NT2/D1 (cell line): ENCODE data around the gene LTBP1.
"Not testable (repeated sequence)": the region's sequence is repeated elsewhere in the genome, so short reads cannot be mapped to it uniquely, and the experiment has no call there.

Experiments
- DNase-seq: peaks from one replicate; pipeline ENCODE4 v3.0.0-alpha.2; 2011; ENCODE audit warnings: low read depth, low spot score
- H3K27me3 ChIP-seq: 2 replicates; pipeline ENCODE4 v1.6.0; 2011; ENCODE audit warnings: mild to moderate bottlenecking; ENCODE audit not compliant: insufficient read length, insufficient read depth
- H3K36me3 ChIP-seq: 2 replicates; pipeline ENCODE4 v1.6.1; 2011; ENCODE audit warnings: mild to moderate bottlenecking, low read length, mixed read lengths; ENCODE audit not compliant: insufficient read depth, insufficient read length
- H3K4me1 ChIP-seq: 2 replicates; pipeline ENCODE4 v1.5.1; 2011; ENCODE audit not compliant: insufficient read depth, insufficient read length
- H3K4me3 ChIP-seq: 2 replicates; pipeline ENCODE4 v1.5.1; 2011; ENCODE audit warnings: low read depth; ENCODE audit not compliant: insufficient read length
- H3K9ac ChIP-seq: 2 replicates; pipeline ENCODE4 v1.6.0; 2011; ENCODE audit warnings: low read depth; ENCODE audit not compliant: insufficient read length
- H3K9me3 ChIP-seq: 2 replicates; pipeline ENCODE4 v1.5.1; 2011; ENCODE audit warnings: mild to moderate bottlenecking, low read length; ENCODE audit not compliant: insufficient read depth
- SUZ12 ChIP-seq: IDR thresholded peaks from 2 replicates; pipeline ENCODE4 v1.6.1; 2011; ENCODE audit not compliant: insufficient read length, insufficient read depth; ENCODE audit errors: extremely low read depth
- YY1 ChIP-seq: IDR thresholded peaks from 2 replicates; pipeline ENCODE4 v1.6.1; 2011; ENCODE audit not compliant: insufficient read length, insufficient read depth
- ZNF274 ChIP-seq: IDR thresholded peaks from 2 replicates; pipeline ENCODE4 v1.6.1; 2011; ENCODE audit warnings: mild to moderate bottlenecking, low read depth, low read length

Gene LTBP1

DNA sequence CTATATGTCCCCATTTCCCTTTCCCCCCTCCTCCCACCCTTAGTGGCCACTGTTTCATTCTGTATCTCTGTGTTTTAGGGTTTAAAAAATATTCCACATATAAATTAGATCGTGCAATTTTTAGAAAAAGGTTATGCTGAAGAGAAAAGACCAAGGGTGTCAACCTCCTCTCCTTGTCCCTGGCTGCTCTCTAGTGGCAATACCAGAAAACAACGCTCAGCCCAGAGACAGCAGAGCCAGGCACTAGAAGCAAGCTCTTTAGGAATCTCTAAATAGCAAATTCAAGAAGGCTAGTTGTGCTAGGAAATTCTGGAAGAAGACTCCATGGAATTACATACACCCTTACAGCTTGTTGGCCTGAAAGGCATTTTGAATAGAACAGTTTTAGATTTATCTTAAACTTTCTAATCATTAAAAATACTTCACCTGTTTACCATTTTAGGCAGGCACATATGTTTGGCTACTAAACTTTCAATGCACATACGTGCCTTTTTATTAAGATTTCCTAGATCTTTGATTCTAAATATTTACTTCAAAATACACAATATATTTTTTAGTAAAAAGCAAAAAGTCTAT lies 494.6 kb downstream of the LTBP1 start:
- Histone ChIP-seq H3K36me3 (no peaks in the 10 kb centered on the region), H3K4me1 (no peaks in the 10 kb centered on the region), H3K9me3 (no peaks in the 10 kb centered on the region), H3K4me3 (no peak overlapping the region), H3K9ac (no peak overlapping the region), H3K27me3 (no peaks in the 10 kb centered on the region)
- peak; percentile 52 for DNase-seq
- no peak for TF ChIP-seq YY1
- TF ChIP-seq SUZ12 = no peak
- TF ChIP-seq ZNF274 = no peak

DNA sequence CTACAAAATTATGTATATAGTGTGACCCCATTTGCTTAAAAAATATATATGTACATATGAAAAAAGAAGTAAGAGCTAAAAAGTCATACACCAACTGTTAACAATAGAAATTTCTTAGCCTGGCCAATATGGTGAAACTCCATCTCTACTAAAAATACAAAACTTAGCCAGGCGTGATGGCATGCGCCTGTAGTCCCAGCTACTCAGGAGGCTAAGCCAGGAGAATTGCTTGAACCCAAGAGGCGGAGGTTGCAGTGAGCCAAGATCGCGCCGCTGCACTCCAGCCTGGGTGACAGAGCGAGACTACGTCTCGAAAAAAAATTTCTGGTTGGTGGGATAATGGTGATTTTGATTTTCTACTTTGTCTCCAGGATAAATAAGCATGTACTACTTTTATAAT lies 495.3 kb downstream of the LTBP1 start:
- H3K4me1 ChIP-seq, H3K4me3 ChIP-seq, DNase-seq, H3K9me3 ChIP-seq, H3K36me3 ChIP-seq, H3K9ac ChIP-seq, H3K27me3 ChIP-seq: not testable (repeated sequence)

DNA sequence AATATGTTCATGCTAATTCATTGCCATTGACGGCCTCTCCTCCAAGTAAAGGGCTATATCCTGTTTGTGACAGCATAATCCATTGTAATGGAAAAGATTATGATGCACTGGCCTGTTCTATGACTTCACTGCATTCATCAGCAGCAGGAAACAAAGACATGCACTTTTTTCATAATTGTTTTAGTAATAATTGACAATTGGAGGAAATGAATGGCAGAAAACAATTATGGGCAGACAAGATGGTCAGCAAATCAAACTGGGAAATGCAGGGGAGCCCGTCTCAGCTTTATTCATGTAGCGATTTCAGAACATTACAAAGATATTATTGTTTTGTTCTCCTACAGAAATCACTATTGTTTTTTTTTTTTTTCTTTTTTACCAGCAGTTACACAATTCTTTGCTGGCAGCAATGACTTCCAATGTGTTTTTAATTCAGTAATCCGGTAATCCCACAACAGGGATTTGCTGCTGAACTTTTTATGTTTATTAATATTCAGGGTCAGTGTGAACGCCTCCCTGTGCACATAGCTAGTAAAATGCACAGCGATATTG lies 495.9 kb downstream of the LTBP1 start:
- Histone ChIP-seq H3K36me3 (no peaks in the 10 kb centered on the region), H3K27me3 (no peaks in the 10 kb centered on the region), H3K4me1 (no peaks in the 10 kb centered on the region), H3K9me3 (no peaks in the 10 kb centered on the region), H3K4me3 (no peak overlapping the region), H3K9ac (no peak overlapping the region)
- no peak for TF ChIP-seq YY1
- no peak for TF ChIP-seq SUZ12
- no peak for TF ChIP-seq ZNF274
- no peak for DNase-seq

DNA sequence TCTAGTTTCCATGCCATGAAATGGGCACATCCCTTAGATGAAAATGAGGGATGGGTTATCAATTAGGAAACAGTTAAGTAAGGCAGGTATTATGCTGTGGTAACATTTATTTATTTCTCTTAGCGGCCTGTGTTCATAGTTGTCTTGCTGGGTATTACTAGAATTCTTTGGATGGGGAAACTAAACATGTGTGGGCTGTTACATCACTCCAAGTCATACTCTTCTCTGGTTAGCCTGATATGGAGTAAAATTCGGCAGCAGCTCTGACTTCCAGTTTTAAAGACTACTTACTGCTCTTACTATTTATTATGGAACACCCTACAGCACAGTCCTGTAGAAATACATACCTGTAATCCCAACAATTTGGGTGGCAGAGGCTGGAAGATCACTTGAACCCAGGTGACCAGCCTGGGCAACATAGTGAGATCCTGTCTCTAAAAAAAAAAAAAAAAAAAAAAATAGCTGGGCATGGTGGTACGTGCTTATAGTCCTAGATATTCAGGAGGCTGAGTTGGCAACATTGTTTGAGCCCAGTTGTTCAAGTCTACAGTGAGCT lies 496.6 kb downstream of the LTBP1 start:
- no peak for DNase-seq

DNA sequence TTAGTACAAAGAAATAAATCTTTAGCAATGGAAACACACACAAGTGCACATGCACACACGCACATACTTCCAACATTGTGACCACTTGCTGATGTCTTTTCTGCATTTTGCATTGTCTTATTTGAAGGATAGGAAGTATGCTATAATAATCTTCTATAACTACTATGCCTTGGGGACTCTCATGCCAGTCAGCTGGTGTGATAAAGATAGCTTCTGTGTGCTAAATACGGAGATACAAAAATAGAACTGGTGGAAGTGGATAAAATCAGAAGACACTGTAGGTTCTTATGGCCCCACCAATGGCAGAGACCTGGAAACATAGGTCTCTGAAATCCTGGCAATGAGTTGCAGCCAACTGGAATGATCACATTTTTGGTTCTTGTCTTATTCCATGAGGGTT lies 498.2 kb downstream of the LTBP1 start:
- no peaks in the 10 kb centered on the region for H3K9me3 ChIP-seq
- H3K36me3 ChIP-seq = no peaks in the 10 kb centered on the region
- H3K4me3 ChIP-seq = no peak overlapping the region
- no peaks in the 10 kb centered on the region for H3K4me1 ChIP-seq
- TF ChIP-seq ZNF274 = no peak
- TF ChIP-seq SUZ12 = no peak
- H3K9ac ChIP-seq = no peak overlapping the region
- H3K27me3 ChIP-seq = no peaks in the 10 kb centered on the region
- DNase-seq = no peak

More for the DNA sequence above, 496.6 kb downstream of the LTBP1 start:
- Histone ChIP-seq H3K27me3 (no peaks in the 10 kb centered on the region), H3K9me3 (no peaks in the 10 kb centered on the region), H3K9ac (no peak overlapping the region), H3K36me3 (no peaks in the 10 kb centered on the region), H3K4me1 (no peaks in the 10 kb centered on the region), H3K4me3 (no peak overlapping the region)
- TF ChIP-seq ZNF274 (no peak), YY1 (no peak), SUZ12 (no peak)

DNA sequence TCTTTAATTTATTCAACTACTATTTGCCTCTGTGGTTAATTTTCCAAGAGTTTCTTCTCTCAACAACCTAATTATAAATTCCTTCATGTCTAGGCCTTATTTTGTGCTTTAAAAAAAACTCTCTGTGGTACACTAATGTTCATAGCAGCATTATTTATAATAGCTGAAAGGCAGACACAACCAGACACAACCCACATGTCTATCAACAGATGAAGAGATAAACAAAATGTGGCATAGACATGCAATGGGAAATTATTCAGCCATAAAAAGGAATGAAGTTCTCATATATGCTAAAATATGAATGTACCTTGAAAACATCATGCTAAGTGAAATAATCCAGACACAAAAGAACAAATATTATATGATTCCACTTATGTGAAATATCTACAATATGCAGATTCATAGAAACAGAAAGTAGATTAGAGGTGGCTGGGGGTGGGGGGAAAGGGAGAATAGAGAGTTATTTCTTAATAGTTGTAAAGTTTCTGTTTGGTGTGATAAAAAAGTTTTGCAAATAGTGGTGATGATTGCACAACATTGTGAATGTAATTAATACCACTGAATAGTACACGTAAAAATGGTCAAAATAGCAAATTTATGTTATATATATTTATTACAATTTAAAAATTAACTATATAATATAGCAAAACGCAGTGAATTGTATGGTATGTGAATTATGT lies 501.6 kb downstream of the LTBP1 start:
- H3K9ac ChIP-seq = no peak overlapping the region
- H3K36me3 ChIP-seq = no peaks in the 10 kb centered on the region
- H3K9me3 ChIP-seq = no peaks in the 10 kb centered on the region
- DNase-seq = no peak
- H3K4me1 ChIP-seq = no peaks in the 10 kb centered on the region
- no peaks in the 10 kb centered on the region for H3K27me3 ChIP-seq
- no peak overlapping the region for H3K4me3 ChIP-seq
- TF ChIP-seq ZNF274 = no peak
- no peak for TF ChIP-seq YY1
- TF ChIP-seq SUZ12 = no peak
